Brain microvascular endothelial cell (primary cell): ENCODE data around the gene CCL25.

Source experiments
- DNase-seq: peaks from one replicate; pipeline ENCODE4 v3.0.0-alpha.2; 2020
- H3K27ac ChIP-seq: fragments of 250-450 bp; sonication (Bioruptor Pico); 2 replicates; pipeline ENCODE4 v1.5.1; 2020; ENCODE audit warnings: mild to moderate bottlenecking, moderate library complexity
- H3K27me3 ChIP-seq: fragments of 250-450 bp; sonication (Bioruptor Pico); replicated peaks from 2 replicates; pipeline ENCODE4 v1.5.1; 2020; ENCODE audit warnings: mild to moderate bottlenecking
- H3K36me3 ChIP-seq: fragments of 250-450 bp; sonication (Bioruptor Pico); replicated peaks from 2 replicates; pipeline ENCODE4 v1.5.1; 2020; ENCODE audit warnings: mild to moderate bottlenecking
- H3K4me3 ChIP-seq: 2 replicates; pipeline ENCODE4 v1.5.1; 2011; ENCODE audit warnings: low read depth, mild to moderate bottlenecking, control low read depth, low read length, moderate library complexity
- in situ Hi-C: cut with HindIII; loops from 2 replicates; pipeline ENCODE4 v1.10.0; 2017; ENCODE audit warnings: low sequenced_read_pairs, low pct_ligation_motif_present
- TF ChIP-seq, protein P1 (sequence below): IDR thresholded peaks from 2 replicates; pipeline ENCODE4 v1.5.1; 2011; ENCODE audit warnings: low read depth, mild to moderate bottlenecking, moderate library complexity, low read length, control low read depth, inconsistent platforms; ENCODE audit errors: missing control alignments

CCL25 gene

DNA sequence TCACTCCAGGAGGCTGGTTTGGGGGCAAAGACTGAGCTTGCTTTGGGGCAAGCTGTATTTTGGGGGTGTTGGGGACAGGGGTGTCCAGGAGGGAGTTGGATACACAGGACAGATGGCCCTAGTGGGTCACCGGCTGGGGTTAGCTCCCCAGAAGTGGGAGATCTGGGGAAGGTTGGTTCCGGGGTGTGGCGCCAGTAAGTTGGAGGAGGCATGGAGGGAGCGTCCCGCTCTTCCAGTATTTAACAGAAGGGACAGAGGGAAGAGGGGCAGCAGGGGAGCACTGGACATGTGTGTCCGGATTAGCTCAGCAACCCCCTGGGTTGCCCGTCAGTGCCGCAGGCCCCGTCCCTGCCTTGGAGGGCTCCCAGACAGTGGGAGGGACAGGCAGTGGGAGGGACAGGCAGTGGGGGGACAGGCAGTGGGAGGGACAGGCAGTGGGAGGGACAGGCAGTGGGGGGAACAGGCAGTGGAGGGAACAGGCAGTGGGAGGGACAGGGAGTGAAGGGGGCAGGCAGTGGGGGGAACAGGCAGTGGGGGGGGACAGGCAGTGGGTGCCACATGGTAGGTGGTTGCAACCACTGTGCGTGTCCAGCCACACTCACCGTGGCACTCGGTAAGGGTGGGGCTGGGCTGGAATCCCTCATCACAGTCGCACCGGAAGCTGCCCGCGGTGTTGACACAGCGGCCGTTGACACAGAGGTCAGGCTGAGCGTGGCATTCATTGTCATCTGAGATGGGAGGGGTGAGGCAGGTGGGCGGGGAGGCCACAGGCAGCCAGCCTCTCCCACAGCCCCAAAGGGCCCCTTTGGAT is 33.2 kb downstream of the CCL25 start:
- TF ChIP-seq, protein P1, sequence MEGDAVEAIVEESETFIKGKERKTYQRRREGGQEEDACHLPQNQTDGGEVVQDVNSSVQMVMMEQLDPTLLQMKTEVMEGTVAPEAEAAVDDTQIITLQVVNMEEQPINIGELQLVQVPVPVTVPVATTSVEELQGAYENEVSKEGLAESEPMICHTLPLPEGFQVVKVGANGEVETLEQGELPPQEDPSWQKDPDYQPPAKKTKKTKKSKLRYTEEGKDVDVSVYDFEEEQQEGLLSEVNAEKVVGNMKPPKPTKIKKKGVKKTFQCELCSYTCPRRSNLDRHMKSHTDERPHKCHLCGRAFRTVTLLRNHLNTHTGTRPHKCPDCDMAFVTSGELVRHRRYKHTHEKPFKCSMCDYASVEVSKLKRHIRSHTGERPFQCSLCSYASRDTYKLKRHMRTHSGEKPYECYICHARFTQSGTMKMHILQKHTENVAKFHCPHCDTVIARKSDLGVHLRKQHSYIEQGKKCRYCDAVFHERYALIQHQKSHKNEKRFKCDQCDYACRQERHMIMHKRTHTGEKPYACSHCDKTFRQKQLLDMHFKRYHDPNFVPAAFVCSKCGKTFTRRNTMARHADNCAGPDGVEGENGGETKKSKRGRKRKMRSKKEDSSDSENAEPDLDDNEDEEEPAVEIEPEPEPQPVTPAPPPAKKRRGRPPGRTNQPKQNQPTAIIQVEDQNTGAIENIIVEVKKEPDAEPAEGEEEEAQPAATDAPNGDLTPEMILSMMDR, result no peak
- Histone ChIP-seq H3K27me3 (no peaks in the 10 kb centered on the region), H3K27ac (no peak overlapping the region), H3K4me3 (no peak overlapping the region), H3K36me3 (no peaks in the 10 kb centered on the region)
- in situ Hi-C loops, result no loop called here
- no peak for DNase-seq

- in situ Hi-C loops, result no loop called here
Observed at GRCh38 chr19:8086849-8087248, 34.3 kb downstream of the CCL25 start.

DNA sequence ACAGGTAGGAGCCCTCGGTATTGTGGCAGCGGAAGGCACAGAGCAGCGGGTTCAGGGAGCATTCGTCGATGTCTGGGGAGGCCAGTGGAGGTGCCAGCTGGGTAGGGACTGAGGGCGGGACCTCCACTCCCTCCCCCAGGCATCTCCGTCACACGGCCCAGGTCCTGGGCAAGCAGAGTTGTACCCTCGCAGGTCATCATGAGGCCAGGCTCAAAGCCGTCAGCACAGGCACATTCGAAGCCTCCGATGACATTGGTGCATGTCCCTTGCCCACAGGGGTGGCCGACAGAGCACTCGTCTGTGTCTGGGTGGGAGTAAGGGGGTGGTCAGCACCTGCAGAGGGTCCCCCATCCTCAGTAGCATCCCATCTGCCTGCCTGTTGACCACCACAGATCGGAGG is 35.3 kb downstream of the CCL25 start:
- TF ChIP-seq, protein P1, result no peak
- in situ Hi-C loops, result no loop called here
- no peak for DNase-seq
- Histone ChIP-seq H3K4me3 (no peak overlapping the region), H3K27me3 (no peaks in the 10 kb centered on the region), H3K36me3 (no peaks in the 10 kb centered on the region), H3K27ac (no peak overlapping the region)

More at GRCh38 chr19:8086849-8087248, 34.3 kb downstream of the CCL25 start:
- TF ChIP-seq, protein P1, result no peak
- DNase-seq, result no peak
- no peaks in the 10 kb centered on the region for H3K27me3 ChIP-seq
- no peak overlapping the region for H3K27ac ChIP-seq
- no peak overlapping the region for H3K4me3 ChIP-seq
- no peaks in the 10 kb centered on the region for H3K36me3 ChIP-seq

- in situ Hi-C loops, result no loop called here
- DNase-seq, result no peak
- Histone ChIP-seq H3K4me3 (no peak overlapping the region), H3K36me3 (no peaks in the 10 kb centered on the region), H3K27me3 (no peaks in the 10 kb centered on the region), H3K27ac (no peak overlapping the region)
- TF ChIP-seq, protein P1, result no peak
Observed at GRCh38 chr19:8088752-8089663, 36.4 kb downstream of the CCL25 start.

- TF ChIP-seq, protein P1, result no peak
- DNase-seq, result no peak
- in situ Hi-C loops, result no loop called here
- H3K4me3 ChIP-seq, result no peak overlapping the region
- H3K27me3 ChIP-seq, result no peaks in the 10 kb centered on the region
- H3K36me3 ChIP-seq, result no peaks in the 10 kb centered on the region
- no peak overlapping the region for H3K27ac ChIP-seq
Observed at GRCh38 chr19:8089664-8090601, 37.4 kb downstream of the CCL25 start.
